K562 (cell line): ENCODE data around the gene MAST1. TPM values are rescaled to one million over a fixed set of nuclear protein-coding genes. Genes with fewer than 3 reads are reported as not detected.
A peak's percentile ranks its signal among the peaks of the same experiment; 100 is the strongest.

ENCODE experiments used
- ATAC-seq: fragments of 200-7000 bp; cut with Tn5 transposase; 3 replicates; pipeline ENCODE4 v1.9.1; 2020; ENCODE audit warnings: moderate library complexity
- BruUV-seq: library from RNA; stranded (reverse); fragments of 400-500 nt; replicated peaks from 2 replicates; lab custom pipeline; 2021; lab: Mats Ljungman, UMichigan
- CTCF ChIA-PET: fragments of 300-600 bp; formaldehyde crosslinking; extraction: SDS; loops from one replicate; lab custom pipeline; 2021; ENCODE audit warnings: low intra/inter-chr PET ratio; lab: Yijun Ruan, JAX
- POLR2A ChIA-PET: fragments of 300-600, 350-650 bp; sonication (Branson Sonifier 250); formaldehyde crosslinking; extraction: SDS; loops from one replicate; lab custom pipeline; 2021; ENCODE audit warnings: antibody characterized with exemption, inconsistent platforms; lab: Yijun Ruan, JAX
- DNase-seq, 4 experiments: peaks; one replicate each; pipeline versions ENCODE4 v3.0.0 to v3.0.0-alpha.2; 2011 to 2018; ENCODE audit warnings: low spot score in 3 of 4, mixed read lengths in 3 of 4; ENCODE audit errors: extremely low read depth in 1 of 4
- FAIRE-seq: peaks from 2 replicates; lab custom pipeline; 2011; peaks lifted over from hg19 to GRCh38; lab: Jason Lieb, UNC
- H2AFZ ChIP-seq: 2 replicates; pipeline ENCODE4 v1.6.0; 2011; ENCODE audit warnings: low read depth, low read length, control low read depth, inconsistent platforms
- H3K27ac ChIP-seq: fragments of 200-600 bp; 3 replicates; pipeline ENCODE4 v1.8.0; 2011; ENCODE audit warnings: low read depth, mild to moderate bottlenecking, control low read depth, inconsistent platforms, low read length, moderate library complexity, mixed read lengths; ENCODE audit errors: extremely low read depth
- H3K27me3 ChIP-seq, 2 experiments: fragments of 300-600 bp in 1 of 2; 2 replicates in 1 of 2; 3 replicates in 1 of 2; pipeline versions ENCODE4 v1.6.0 to v1.8.0; 2011; ENCODE audit warnings: inconsistent platforms in 2 of 2, low read length in 2 of 2, mild to moderate bottlenecking in 1 of 2, mixed read lengths in 1 of 2, moderate library complexity in 1 of 2; ENCODE audit not compliant: control insufficient read depth in 2 of 2, insufficient read depth in 2 of 2
- H3K36me3 ChIP-seq: fragments of 300-600 bp; 3 replicates; pipeline ENCODE4 v1.8.0; 2011; ENCODE audit warnings: mild to moderate bottlenecking, low read length, inconsistent platforms; ENCODE audit not compliant: control insufficient read depth, insufficient read depth
- H3K4me1 ChIP-seq, 2 experiments: fragments of 200-600 bp in 1 of 2; replicated peaks in 1 of 2; 2 replicates in 1 of 2; 3 replicates in 1 of 2; pipeline versions ENCODE4 v1.5.1 to v1.8.0; 2011; ENCODE audit warnings: inconsistent platforms in 2 of 2, low read length in 2 of 2, mild to moderate bottlenecking in 1 of 2, mixed read lengths in 1 of 2, moderate library complexity in 1 of 2; ENCODE audit not compliant: control insufficient read depth in 2 of 2, insufficient read depth in 2 of 2
- H3K4me2 ChIP-seq: 2 replicates; pipeline ENCODE4 v1.6.1; 2011; ENCODE audit warnings: low read length, control low read depth, inconsistent platforms, mixed read lengths; ENCODE audit not compliant: insufficient read depth
- H3K4me3 ChIP-seq: fragments of 200-600 bp; sonication (generic), shearing (Covaris generic); 2 replicates; pipeline ENCODE4 v1.5.1; 2016; ENCODE audit warnings: control low read depth, inconsistent platforms
- H3K79me2 ChIP-seq: fragments of 200-600 bp; 3 replicates; pipeline ENCODE4 v1.8.0; 2011; ENCODE audit warnings: low read length, inconsistent platforms; ENCODE audit not compliant: control insufficient read depth, insufficient read depth
- H3K9ac ChIP-seq, 2 experiments: 2 replicates each; pipeline versions ENCODE4 v1.6.0 to v1.6.1; 2011; ENCODE audit warnings: low read depth in 2 of 2, low read length in 2 of 2, control low read depth in 1 of 2, inconsistent platforms in 1 of 2, mild to moderate bottlenecking in 1 of 2, mixed read lengths in 1 of 2; ENCODE audit not compliant: insufficient read depth in 1 of 2
- H3K9me1 ChIP-seq: one replicate; pipeline ENCODE4 v1.6.0; 2011; ENCODE audit warnings: inconsistent platforms, mild to moderate bottlenecking, low read length, moderate library complexity; ENCODE audit not compliant: control insufficient read depth, insufficient read depth
- H3K9me3 ChIP-seq: replicated peaks from 2 replicates; pipeline ENCODE4 v1.5.1; 2011; ENCODE audit warnings: low read depth, low read length, inconsistent platforms; ENCODE audit not compliant: control insufficient read depth, insufficient read depth
- H4K20me1 ChIP-seq: replicated peaks from 2 replicates; pipeline ENCODE4 v1.6.1; 2011; ENCODE audit warnings: low read length, inconsistent platforms, mixed read lengths; ENCODE audit not compliant: control insufficient read depth, insufficient read depth
- CTCF ChIP-seq, 3 experiments: IDR thresholded peaks in 2 of 3; conservative IDR thresholded peaks in 1 of 3; 2 replicates each; pipeline ENCODE4 v1.5.1; 2011 to 2012; ENCODE audit warnings: low read length in 3 of 3, mild to moderate bottlenecking in 3 of 3, control low read depth in 2 of 3, improper control_type of control experiment in 1 of 3, inconsistent platforms in 1 of 3, low read depth in 1 of 3, mixed read lengths in 1 of 3, moderate library complexity in 1 of 3; ENCODE audit not compliant: insufficient read depth in 2 of 3
- HEY1 ChIP-seq: fragments of 250-450 bp; sonication (Bioruptor Pico); IDR thresholded peaks from 2 replicates; pipeline ENCODE4 v1.5.0; 2020; ENCODE audit warnings: mild to moderate bottlenecking, moderate library complexity, borderline replicate concordance
- KLF1 ChIP-seq: fragments of 450-650 bp; IDR thresholded peaks from 2 replicates; pipeline ENCODE4 v1.6.1; 2016; ENCODE audit warnings: missing genetic modification characterization, missing compliant biosample characterization
- NFIC ChIP-seq: fragments of 450-650 bp; IDR thresholded peaks from 2 replicates; pipeline ENCODE4 v1.6.1; 2017; ENCODE audit warnings: mild to moderate bottlenecking, inconsistent platforms
- RAD21 ChIP-seq, 2 experiments: fragments of 250-450 bp in 1 of 2; fragments of 450-650 bp in 1 of 2; sonication (Bioruptor Pico) in 1 of 2; formaldehyde crosslinking in 1 of 2; IDR thresholded peaks in 1 of 2; conservative IDR thresholded peaks in 1 of 2; 2 replicates each; pipeline versions ENCODE4 v1.4.0 to v1.8.0; 2020 to 2022; ENCODE audit warnings: mild to moderate bottlenecking in 2 of 2, moderate library complexity in 1 of 2
- RBM25 ChIP-seq: fragments of 200-400 bp; formaldehyde crosslinking; IDR thresholded peaks from 2 replicates; pipeline ENCODE4 v1.6.1; 2018; ENCODE audit warnings: low read length, low read depth, moderate library complexity; ENCODE audit not compliant: severe bottlenecking
- ZNF133 ChIP-seq: fragments of 250-450 bp; sonication (Bioruptor Pico); IDR thresholded peaks from 2 replicates; pipeline ENCODE4 v1.4.0; 2020; ENCODE audit warnings: mild to moderate bottlenecking
- WGBS: fragments of 100-300 bp; shearing (Covaris generic); methylation state at CpG from one replicate; pipeline ENCODE4 v1.1.6; 2016; ENCODE audit warnings: low coverage, mixed read lengths; ENCODE audit not compliant: insufficient coverage; ENCODE audit errors: missing lambda C conversion rate; 5-methylcytosine and 5-hydroxymethylcytosine counted together
- in situ Hi-C: fragments of 300-500 bp; cut with MboI; formaldehyde crosslinking; loops from 4 replicates; pipeline ENCODE4 v1.15.0; 2018; ENCODE audit warnings: inconsistent platforms, mixed read lengths
- intact Hi-C: fragments of 100-400 bp; cut with micrococcal nuclease; formaldehyde crosslinking; loops from 2 replicates; pipeline ENCODE4 v1.14.2; 2022
- polyA plus RNA-seq, 8 experiments: library from polyadenylated mRNA; depleted of rRNA in 4 of 8; stranded (reverse) in 5 of 8; unstranded in 3 of 8; fragments of >200 nt; fragmentation: Nextera tagmentation in 2 of 8; fragmentation: Illumina TruSeq in 1 of 8; extraction: Ambion mirVana in 2 of 8; extraction: Trizol in 1 of 8; gene quantifications; 2 replicates each; pipeline versions ENCODE4 v1.2.1 to v1.2.3, GENCODE V29; 2011 to 2014; ENCODE audit warnings: inconsistent platforms in 1 of 8, missing spikeins in 1 of 8
- total RNA-seq, 7 experiments: library from RNA; depleted of rRNA in 6 of 7; stranded (reverse); fragments of >200 nt in 6 of 7; fragmentation: Illumina TruSeq in 2 of 7; extraction: Trizol in 2 of 7; gene quantifications; 2 replicates each; pipeline versions ENCODE4 v1.2.1 to v1.2.3, GENCODE V29; 2011 to 2021; ENCODE audit warnings: low replicate concordance in 1 of 7

Gene MAST1
- total and polyA plus RNA-seq, 9 of the 15 experiments (the other 6 are each of a cell fraction or from before 2014, with no cell fraction given) = 0.48 to 10.3 (median 3.9) TPM

DNA sequence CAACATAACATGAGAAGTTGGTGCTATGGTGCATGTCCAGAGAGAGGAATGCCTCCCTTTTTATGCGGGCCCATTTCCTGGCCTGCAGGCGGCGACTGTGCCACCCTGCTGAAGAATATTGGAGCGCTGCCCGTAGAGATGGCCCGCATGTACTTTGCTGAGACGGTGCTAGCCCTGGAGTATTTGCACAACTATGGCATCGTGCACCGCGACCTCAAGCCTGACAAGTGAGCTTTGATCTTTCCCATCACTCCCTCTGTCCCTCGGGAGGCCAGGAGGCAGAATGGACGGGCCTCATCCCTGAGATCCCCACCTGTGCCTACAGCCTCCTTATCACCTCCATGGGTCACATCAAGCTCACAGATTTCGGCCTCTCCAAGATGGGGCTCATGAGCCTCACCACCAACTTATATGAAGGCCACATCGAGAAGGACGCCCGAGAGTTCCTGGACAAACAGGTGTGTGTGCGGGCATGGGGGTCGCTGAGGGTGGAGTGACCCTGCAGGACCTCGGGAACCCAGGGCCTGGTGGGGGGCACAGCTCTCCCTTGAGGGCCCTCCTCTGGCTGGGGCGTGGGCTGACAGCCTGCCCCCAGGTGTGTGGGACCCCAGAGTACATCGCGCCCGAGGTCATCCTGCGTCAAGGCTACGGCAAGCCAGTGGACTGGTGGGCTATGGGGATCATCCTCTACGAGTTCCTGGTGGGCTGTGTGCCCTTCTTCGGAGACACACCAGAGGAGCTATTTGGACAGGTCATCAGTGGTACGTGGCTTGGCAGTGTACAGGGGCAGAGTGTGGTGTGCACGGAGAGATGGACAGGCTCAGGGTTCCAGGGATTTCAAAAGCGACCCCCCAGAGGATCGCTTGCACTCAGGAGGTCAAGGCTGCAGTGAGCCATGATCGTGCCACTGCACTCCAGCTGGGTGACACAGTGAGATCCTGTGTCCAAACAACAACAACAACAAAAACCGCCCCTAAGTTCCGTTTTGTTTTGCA, 26.7 kb downstream of the MAST1 start:
- no peak for FAIRE-seq
- ATAC-seq = no peak
- intact Hi-C loops = no loop called here

More for the DNA sequence above, 26.7 kb downstream of the MAST1 start:
- BruUV-seq = no TSS peak
- H3K27me3 ChIP-seq = no peaks in the 10 kb centered on the region
- H3K9me3 ChIP-seq = no peaks in the 10 kb centered on the region
- H3K9ac ChIP-seq = no peak overlapping the region
- H3K79me2 ChIP-seq = no peaks in the 10 kb centered on the region
- 60% methylated on average over 34 of the region's 34 CpGs for WGBS
- no peaks in the 10 kb centered on the region; the same call in 1 of the 2 replicates for H4K20me1 ChIP-seq
- TF ChIP-seq CTCF (IDR thresholded peaks at IDR 0.05 in 2 of 3, conservative IDR thresholded peaks at IDR 0.05 in 1 of 3; ENCODE audit: insufficient read depth in 2 of 3, low read depth in 1 of 3, low read length in 3 of 3) (peak; percentile 36 to 52 (median 49); a peak in 5 of 6 replicates), RAD21 (CRISPR knock-in tag; conservative IDR thresholded peaks at IDR 0.05 in 1 of 2, IDR thresholded peaks at IDR 0.05 in 1 of 2) (peak in 1 of 2 experiments; percentile 33; a peak in 2 of 4 replicates), NFIC (peak; percentile 51), RBM25 (peak; percentile 22), KLF1 (tag) (0 out of 2 replicates have a peak, but pooled peaks have one; percentile 24), ZNF133 (CRISPR knock-in tag) (no peak), HEY1 (CRISPR knock-in tag) (no peak)
- no peak for DNase-seq
- H3K4me1 ChIP-seq = peaks cover 8 to 35% of the 10 kb centered on the region in 2 experiments; a peak in 4 of 5 replicates
- no peaks in the 10 kb centered on the region for H3K9me1 ChIP-seq
- no peak overlapping the region for H3K27ac ChIP-seq
- in situ Hi-C loops = no loop called here
- ChIA-PET CTCF (interaction anchor here (0.6 kb wide), 2 partner anchors 100 to 229 kb away, joined by 3 read pairs; no protein-coding TSS in a partner anchor), POLR2A (interaction anchor here (0.7 to 1.5 kb wide), 3 partner anchors 12 to 179 kb away, joined by 3 to 4 read pairs (median 4); no protein-coding TSS in a partner anchor)
- no peaks in the 10 kb centered on the region for H3K36me3 ChIP-seq
- H2AFZ ChIP-seq = no peak overlapping the region
- H3K4me2 ChIP-seq = no peak overlapping the region
- no peak overlapping the region for H3K4me3 ChIP-seq
